AG20443 (cell line): ENCODE data around the gene CDK9.

Experiments used
- DNase-seq: peaks from one replicate; pipeline ENCODE4 v3.0.0; 2012; ENCODE audit warnings: low spot score, mixed read lengths

Gene CDK9

DNA sequence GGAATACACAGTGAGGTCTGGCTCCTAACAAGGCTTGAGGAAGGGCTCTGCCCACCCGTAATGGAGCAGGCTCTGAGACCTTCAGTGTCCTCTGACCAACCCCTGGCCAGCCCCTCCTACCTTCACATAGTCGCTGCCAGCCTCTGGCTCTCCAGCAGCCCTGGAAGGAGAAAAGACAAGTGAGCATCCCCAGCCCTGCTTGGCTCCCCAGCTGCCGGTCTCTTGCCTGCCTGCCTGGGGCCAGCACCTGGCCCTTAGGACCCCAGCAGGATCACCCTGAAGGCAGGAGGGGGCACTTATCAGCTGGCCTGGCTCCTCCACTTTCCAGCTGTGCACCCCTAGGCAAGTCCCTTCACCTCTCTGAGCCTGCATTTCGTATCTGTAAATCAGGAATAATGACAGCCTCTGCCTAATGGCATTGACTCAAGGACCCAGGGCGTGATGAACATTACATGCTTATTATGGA, 24.3 kb upstream of the CDK9 start:
- no peak for DNase-seq

DNA sequence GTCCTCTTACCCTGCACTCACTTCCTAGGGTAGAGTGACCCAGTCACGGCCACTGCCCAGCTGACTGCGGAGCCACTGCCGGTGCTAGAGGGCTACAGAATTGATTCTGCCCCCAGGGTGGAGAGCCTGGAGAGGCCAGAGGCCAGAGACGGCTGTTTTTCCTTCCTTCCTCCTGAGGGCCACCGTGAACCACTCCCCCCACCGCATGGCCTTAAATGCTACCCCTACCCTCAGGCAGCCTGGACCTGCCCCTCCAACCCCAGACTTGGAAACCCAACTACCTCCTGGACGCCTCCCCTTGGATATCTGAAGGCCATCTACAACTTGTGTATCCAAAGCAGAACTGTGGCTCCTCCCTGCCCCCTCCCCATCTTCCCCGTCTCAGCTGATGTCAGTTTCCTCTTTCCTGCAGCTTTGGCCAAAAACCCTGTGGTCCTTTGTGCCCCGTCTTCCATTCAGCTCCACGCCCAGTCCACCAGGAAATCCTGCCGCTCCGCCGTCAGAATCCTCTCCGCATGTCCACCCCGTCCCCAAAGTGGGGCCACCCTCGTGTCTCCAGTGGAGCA, 23.6 kb upstream of the CDK9 start:
- DNase-seq = no peak

DNA sequence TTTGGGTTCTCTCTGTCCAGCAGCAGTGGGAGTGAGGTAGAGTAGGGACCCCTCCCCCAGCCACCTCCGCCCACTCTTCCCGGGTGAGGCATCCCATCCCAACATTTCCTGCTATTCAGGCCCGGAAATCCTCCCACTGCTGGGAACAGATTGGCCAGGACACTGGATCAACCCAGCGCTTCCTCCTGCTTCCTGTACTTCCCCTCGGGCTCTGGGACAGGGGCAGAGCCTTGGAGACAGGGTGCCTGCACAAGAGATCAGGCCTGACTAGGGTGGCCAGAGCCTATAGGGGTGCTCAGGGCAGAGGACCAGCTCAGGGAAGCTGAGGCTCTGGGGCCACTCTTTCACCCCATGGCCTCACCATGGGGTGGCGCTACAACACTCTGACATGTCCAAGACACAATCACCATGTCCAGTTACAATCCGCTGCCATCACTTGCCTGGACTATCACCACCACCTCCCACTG, 21.9 kb upstream of the CDK9 start:
- no peak for DNase-seq

GRCh38 chr9:127765418-127765817, 20.4 kb upstream of the CDK9 start:
- no peak for DNase-seq

DNA sequence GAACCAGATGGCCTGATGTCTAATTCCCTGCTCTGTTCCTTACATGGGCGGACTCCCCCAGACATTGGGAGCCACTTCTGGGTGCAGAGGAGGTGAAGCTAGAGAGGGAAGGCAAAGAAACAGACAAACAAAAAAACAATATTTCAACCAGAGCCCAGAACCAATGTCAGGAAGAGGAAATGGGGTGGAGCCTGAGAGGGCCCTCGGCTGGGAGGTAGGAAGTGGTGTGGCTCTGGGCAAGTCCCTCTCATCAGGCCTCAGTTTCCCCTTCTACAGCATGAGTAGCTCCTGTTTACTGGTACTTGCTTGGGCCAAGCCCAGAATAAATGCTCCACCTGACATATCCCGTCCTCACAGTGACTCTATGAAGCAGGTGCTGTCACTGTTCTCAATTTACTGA, 18.4 kb upstream of the CDK9 start:
- no peak for DNase-seq

DNA sequence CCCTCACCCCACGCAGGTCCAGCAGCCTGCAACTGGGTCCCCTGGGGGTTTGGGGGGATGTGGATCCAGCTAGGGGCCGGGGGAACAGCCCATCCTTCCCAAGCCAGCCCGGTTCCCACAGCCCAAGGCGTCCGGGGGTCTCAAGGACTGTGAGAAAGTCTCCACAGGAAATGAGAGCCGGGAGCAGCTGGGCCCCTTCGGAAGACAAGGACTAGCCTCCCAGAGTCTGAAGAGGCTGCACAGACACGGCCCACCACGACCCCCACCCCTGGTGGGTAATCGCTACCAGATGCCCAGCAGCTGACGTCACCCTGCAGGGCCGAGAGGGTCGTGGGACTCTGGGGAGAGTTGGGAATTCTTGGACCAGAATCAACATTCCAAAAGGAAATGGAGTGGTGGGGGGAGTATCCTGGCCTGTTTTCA, 17.9 kb upstream of the CDK9 start:
- no peak for DNase-seq

DNA sequence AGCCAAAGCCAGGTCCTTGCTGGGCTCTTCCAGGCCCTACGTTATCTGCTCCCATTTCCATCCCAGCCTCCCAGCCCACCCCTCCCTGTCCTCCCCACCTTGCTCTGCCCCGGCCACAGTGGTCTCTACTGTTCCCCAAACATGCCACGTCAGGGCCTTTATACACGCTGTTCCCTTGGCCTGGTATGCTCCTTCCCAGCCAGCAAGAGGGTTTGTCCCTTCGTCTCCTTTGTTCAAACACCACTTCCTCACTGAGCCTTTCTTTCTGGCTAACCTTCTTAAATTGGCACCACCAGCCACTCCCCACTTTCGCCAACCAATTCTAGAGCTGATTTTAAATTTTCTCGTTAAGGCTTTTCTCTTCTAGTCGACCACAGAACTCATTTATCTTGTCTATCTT, 17.1 kb upstream of the CDK9 start:
- no peak for DNase-seq

DNA sequence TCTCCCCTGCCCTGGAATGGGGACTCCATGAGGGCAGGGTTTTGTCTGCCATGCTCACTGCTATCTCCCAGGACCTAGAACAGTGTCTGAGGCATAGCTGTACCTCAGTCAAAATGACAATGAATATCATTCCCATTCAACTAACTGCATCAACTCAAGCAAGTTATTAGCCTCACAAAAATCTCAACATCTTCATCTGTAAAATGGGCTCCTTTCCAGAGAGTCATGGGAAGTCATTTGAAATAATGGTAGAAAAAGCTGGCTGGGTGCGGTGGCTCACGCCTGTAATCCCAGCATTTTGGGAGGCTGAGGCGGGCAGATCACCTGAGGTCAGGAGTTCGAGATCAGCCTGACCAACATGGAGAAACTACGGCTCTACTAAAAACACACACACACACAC, 16.7 kb upstream of the CDK9 start:
- no peak for DNase-seq

- DNase-seq = no peak
Measured at GRCh38 chr9:127769929-127770582, 15.8 kb upstream of the CDK9 start.

DNA sequence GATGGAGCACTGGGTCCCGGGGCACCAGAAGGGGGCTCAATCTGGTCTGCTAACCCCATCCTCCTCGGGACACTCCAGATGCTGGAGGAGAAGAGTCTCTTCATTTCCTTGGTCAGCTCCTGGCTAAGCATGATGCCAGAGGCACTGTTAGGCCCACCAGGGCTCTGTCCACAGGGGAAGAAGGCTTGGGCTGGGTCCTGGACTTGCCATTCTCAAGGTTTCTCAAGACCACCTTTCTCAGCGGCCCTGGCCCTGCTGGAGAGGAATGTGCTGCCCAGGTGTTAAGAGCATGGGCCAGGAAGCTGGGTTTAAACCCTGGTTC, 15.3 kb upstream of the CDK9 start:
- DNase-seq = no peak

DNA sequence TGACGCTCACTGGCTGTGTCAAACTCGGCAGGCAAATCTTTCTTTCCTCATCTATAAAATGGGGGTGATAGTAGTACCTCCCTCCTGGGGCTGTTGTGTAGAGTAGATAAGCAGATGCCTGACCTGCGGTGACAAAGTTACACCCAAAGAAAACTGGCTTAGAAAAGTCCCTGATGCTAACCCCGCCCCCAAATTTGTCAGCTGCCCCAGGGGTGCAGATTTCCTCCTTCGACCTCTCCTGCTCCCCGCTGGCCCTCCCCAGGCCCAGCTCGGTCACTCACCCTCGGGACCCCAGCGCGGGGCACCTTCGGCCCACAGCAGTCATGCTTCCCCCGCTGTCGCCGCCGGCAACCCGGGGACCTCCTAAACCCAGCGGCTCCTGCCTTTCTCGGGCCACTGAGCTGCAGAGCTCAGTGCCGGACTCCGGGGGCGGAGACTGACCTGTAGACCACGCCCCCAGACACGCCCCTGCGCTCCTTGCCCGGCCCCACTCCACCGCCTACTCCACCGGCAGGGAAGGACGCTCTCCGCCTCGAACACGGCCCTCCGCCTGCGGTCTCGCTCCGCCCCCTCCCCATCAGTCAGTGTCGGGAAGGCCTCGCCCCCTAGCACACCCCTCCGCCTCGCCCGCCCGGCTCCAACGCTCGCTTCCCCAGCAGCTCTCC, 14.8 kb upstream of the CDK9 start:
- DNase-seq = peak; percentile 98

DNA sequence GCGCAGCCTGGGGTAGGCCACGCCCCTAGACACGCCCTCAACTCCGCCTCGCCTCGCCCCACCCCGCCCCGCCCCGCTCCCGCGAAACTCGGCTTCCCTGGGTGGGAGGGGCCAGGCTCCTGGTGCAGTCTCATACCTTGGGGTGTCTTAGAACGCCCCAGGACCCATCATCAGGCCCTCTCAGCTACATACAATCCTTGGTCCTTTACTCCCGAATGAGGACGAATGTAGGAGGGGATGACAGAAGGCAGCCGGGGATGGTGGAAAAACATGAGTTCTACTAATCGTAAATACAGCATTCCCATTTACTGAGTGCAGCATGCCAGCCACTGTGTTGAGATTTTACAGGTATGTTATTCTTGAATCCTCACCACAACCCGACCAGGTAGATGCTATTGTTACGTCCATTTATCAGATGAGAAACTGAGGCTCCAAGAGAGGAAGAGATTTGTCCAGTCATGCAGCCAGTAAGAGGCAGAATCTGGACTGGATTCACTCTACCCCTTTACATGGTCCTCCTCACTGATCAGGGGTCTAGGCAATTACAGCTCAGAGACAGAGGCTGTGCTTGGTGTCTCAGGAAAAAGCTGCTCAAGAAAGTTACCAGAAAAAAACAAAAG, 14.2 kb upstream of the CDK9 start:
- DNase-seq = no peak

DNA sequence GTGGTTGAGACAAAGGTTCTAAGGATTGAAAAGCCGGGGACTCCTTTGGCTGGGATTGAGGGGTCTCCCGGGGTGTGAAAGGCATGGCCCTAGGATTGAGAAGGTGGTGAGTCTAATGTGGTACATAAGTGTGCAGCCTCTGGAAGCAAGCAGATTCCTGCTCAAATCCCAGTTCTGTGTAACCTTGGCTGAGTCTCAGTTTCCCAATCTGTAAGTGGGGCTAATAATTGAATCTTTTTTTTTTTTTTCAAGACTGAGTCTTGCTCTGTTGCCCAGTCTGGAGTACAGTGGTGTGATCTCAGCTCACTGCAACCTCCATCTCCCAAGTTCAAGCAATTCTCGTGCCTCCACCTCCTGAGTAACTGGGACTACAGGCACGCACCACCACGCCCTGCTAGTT, 13.2 kb upstream of the CDK9 start:
- no peak for DNase-seq

DNA sequence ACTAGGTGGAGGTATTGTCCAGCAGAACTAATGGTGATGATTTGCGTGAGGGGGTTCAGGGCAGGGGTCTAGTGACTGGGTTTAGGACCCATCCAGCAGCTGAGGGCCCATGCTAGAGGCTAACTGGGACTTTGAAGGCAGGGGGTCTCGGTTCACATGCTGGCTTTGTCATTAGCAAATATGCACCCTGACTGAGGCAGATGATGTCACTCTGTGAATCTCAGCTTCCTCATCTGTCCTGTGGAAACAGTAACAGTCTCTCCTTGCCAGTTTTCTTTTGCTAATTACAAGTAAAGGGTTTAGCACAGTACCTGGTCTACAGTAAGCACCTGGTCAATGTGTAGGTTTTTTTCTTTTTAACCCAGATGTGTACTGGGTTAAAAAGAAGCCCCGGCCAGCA, 12.6 kb upstream of the CDK9 start:
- no peak for DNase-seq

DNA sequence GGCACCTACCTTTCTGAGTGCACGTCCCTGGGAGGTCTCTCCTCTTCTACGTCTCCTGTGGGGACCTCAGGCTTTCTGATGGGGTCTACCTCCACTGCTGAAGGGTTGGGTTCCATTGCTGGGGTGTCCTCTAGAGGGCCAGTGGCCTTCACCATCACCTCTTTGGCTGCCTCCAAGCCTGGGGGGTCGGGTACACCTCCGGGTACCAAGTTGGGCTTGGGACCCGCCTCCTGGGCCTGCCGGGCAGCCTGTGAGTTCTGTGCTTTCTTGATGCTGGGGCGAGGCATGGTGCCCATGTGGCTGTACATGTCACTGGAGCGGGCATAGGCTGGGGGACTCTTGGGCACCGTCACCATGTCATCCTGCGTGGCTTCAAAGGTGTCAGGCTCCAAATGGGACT, 11.9 kb upstream of the CDK9 start:
- DNase-seq = no peak

- no peak for DNase-seq
Measured at GRCh38 chr9:127776195-127776923, 9.5 kb upstream of the CDK9 start.

GRCh38 chr9:127776924-127777289, 8.9 kb upstream of the CDK9 start:
- no peak for DNase-seq

GRCh38 chr9:127777368-127777980, 8.4 kb upstream of the CDK9 start:
- DNase-seq = no peak

- no peak for DNase-seq
Measured at GRCh38 chr9:127778280-127779135, 7.3 kb upstream of the CDK9 start, which contains the start of gene SH2D3C. Gene SH2D3C, minus strand, starts transcription at chr9:127778666. Its CDS starts 39 bp downstream, at chr9:127778627.

GRCh38 chr9:127779136-127779981, 6.5 kb upstream of the CDK9 start:
- DNase-seq = no peak
